HFFc6 (cell line): ENCODE results near the gene PRKCH. TPM values are rescaled to one million over a fixed set of nuclear protein-coding genes. Genes with fewer than 3 reads are reported as not detected.

Experiments used
- DNase-seq: peaks from one replicate; pipeline ENCODE4 v3.0.0-alpha.2; 2018
- H3K27ac Mint-ChIP-seq: 2 replicates; pipeline ENCODE4 v1.8.0; 2020; ENCODE audit warnings: mild to moderate bottlenecking, mixed read lengths
- H3K27me3 Mint-ChIP-seq: 2 replicates; pipeline ENCODE4 v1.8.0; 2021; ENCODE audit warnings: mild to moderate bottlenecking, moderate library complexity, mixed read lengths; ENCODE audit not compliant: insufficient read depth
- H3K36me3 Mint-ChIP-seq: 2 replicates; pipeline ENCODE4 v1.8.0; 2021; ENCODE audit warnings: low read depth, mixed read lengths
- H3K4me1 Mint-ChIP-seq: 2 replicates; pipeline ENCODE4 v1.8.0; 2020; ENCODE audit warnings: low read depth, mixed read lengths
- H3K4me3 Mint-ChIP-seq: 2 replicates; pipeline ENCODE4 v1.8.0; 2020; ENCODE audit warnings: mild to moderate bottlenecking, moderate library complexity, mixed read lengths
- H3K9me3 Mint-ChIP-seq: 2 replicates; pipeline ENCODE4 v1.8.0; 2020; ENCODE audit warnings: mild to moderate bottlenecking, mixed read lengths
- total RNA-seq, 6 experiments: library from RNA; stranded (reverse); fragmentation: NEBNext Ultra II Directional; extraction: Animal tissue kit (Norgen Biotek cat#: 25700); gene quantifications; 2 replicates in 1 of 6; 3 replicates in 5 of 6; pipeline ENCODE4 v1.2.3, GENCODE V29; 2021
- TF ChIP-seq, protein P1 (sequence below): fragments of 200-600 bp; sonication (generic); IDR thresholded peaks from 2 replicates; pipeline ENCODE4 v1.5.0; 2021; ENCODE audit warnings: antibody characterized with exemption, mild to moderate bottlenecking

PRKCH gene
- total RNA-seq, 6 experiments from 2014 or later = 0.17 to 1.2 (median 0.35) TPM

DNA sequence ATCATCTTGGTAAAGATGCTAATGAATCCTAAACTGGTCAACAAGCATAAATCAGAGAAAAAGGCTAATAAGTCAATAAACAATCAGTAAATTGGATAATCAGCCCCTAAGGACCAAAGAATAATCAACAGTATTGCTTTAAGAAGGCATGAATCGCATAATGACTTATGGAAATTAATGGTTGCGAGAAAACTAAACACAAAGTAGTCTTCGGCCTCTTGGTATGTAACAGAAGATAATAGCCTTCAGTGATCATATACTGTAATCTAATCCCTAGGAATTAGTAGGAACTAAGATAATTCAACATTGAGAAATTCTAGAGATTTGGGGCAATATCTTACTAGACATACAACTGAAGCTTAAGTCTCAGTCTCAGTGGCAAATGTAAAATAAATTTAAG, 122.1 kb downstream of the PRKCH start:
- peaks cover 17% of the 10 kb centered on the region for H3K27me3 Mint-ChIP-seq
- no peak for DNase-seq
- no peaks in the 10 kb centered on the region for H3K36me3 Mint-ChIP-seq
- TF ChIP-seq, protein P1, sequence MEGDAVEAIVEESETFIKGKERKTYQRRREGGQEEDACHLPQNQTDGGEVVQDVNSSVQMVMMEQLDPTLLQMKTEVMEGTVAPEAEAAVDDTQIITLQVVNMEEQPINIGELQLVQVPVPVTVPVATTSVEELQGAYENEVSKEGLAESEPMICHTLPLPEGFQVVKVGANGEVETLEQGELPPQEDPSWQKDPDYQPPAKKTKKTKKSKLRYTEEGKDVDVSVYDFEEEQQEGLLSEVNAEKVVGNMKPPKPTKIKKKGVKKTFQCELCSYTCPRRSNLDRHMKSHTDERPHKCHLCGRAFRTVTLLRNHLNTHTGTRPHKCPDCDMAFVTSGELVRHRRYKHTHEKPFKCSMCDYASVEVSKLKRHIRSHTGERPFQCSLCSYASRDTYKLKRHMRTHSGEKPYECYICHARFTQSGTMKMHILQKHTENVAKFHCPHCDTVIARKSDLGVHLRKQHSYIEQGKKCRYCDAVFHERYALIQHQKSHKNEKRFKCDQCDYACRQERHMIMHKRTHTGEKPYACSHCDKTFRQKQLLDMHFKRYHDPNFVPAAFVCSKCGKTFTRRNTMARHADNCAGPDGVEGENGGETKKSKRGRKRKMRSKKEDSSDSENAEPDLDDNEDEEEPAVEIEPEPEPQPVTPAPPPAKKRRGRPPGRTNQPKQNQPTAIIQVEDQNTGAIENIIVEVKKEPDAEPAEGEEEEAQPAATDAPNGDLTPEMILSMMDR = no peak
- no peak overlapping the region for H3K27ac Mint-ChIP-seq
- no peaks in the 10 kb centered on the region for H3K9me3 Mint-ChIP-seq
- no peak overlapping the region for H3K4me3 Mint-ChIP-seq
- H3K4me1 Mint-ChIP-seq = peaks cover 14% of the 10 kb centered on the region

DNA sequence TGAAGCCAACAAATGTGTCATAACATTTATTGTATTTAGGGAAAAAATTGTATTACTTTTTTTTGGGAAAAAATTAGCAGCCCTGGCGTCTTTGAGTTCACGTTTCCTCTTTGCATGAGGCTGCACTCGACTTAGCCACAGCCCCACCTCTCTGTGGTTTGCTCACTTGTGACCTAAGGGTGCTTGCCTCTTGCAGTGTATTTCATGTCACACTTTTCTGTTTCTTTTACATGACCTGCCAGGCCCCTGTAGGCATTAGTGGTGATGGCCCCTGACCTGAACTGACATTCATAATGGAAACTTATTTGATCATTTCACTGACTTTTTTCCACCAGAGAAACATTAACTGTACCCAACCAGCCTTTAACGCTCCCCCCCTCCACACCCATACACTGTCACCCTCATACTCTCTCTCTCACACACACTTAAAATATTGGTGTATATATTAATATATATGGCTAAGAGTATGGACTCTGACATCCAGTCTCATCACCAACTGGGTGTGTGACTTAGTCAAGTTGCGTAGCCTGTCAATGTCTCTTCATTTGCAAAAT, 122.9 kb downstream of the PRKCH start:
- TF ChIP-seq, protein P1 = no peak
- Mint-ChIP-seq H3K27me3 (peaks cover 21% of the 10 kb centered on the region), H3K27ac (no peak overlapping the region), H3K4me1 (peaks cover 6% of the 10 kb centered on the region), H3K36me3 (no peaks in the 10 kb centered on the region), H3K9me3 (no peaks in the 10 kb centered on the region), H3K4me3 (no peak overlapping the region)
- DNase-seq = no peak

DNA sequence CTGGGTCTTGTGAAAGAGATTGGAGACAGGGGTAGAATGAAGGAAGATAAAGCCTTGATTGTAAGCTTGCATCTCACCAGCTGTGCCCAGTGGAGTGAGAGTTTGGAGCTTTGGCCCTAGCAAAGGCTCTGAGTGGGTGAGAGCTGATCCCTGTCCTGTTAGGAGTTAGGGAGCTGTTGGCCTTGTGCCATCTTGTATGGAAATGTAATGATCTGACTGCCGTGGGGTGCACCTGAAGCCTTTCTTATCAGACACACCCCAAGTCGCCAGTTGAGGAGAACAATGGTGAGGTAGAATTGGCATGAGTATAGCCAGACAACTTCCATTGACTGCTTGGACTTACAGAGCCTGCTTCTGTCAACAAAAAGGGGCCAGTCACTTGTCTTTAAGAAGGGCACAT, 130.1 kb downstream of the PRKCH start:
- no peak overlapping the region for H3K4me3 Mint-ChIP-seq
- no peak overlapping the region for H3K27ac Mint-ChIP-seq
- DNase-seq = no peak
- TF ChIP-seq, protein P1 = no peak
- no peaks in the 10 kb centered on the region for H3K9me3 Mint-ChIP-seq
- no peaks in the 10 kb centered on the region for H3K36me3 Mint-ChIP-seq
- peaks cover 28% of the 10 kb centered on the region for H3K27me3 Mint-ChIP-seq
- no peaks in the 10 kb centered on the region for H3K4me1 Mint-ChIP-seq

DNA sequence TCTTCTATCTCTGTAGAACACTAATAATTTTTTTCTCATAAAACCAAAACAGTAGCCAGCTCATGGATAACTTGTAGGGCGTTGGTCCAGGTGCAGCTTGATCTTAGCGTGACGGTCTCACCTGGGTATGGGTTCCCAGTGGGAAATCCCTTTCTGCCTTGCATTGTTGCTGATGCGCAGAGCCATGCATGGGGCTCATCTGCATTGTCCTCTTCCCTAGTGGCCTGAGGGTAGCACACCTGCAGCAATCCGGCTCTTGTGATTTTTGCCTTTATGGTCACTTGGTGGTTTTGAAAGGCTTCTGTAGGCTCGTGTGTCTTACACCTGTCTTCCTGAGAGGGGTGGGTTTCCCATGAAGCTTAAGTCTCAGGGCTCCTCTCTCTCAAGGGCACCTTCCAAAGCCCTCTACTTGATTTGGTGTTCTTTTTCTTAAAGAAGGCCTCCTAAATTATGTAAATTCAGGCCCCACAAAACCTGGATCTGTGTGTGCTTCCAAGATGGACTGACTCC, 130.6 kb downstream of the PRKCH start:
- TF ChIP-seq, protein P1 = no peak
- Mint-ChIP-seq H3K27ac (no peak overlapping the region), H3K27me3 (peaks cover 23% of the 10 kb centered on the region), H3K4me1 (no peaks in the 10 kb centered on the region), H3K4me3 (no peak overlapping the region), H3K9me3 (no peaks in the 10 kb centered on the region), H3K36me3 (no peaks in the 10 kb centered on the region)
- no peak for DNase-seq

DNA sequence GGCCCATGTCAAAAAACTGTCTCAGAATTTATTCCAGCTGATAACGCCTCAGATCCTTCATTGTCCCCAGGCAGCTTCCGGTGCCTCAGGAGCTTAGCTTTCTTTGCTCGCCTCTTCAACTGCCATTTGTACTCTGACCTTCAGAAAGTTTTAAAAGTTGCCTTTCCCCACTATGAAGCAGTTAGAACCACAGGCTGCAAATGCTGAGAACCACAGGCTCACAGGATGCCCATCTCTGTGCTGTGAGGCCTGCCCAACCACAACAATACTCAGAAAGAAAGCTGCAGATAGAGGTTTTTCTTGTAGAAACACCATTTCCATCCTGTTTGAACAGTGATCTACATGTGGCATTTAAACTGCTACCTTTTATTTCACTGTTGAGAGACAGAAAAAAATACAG, 131.1 kb downstream of the PRKCH start:
- no peaks in the 10 kb centered on the region for H3K36me3 Mint-ChIP-seq
- H3K4me1 Mint-ChIP-seq = no peaks in the 10 kb centered on the region
- H3K4me3 Mint-ChIP-seq = no peak overlapping the region
- H3K27me3 Mint-ChIP-seq = peaks cover 23% of the 10 kb centered on the region
- no peaks in the 10 kb centered on the region for H3K9me3 Mint-ChIP-seq
- TF ChIP-seq, protein P1 = no peak
- no peak for DNase-seq
- H3K27ac Mint-ChIP-seq = no peak overlapping the region
